Caco-2 (cell line): ENCODE data around the gene SLC4A1. TPM values are rescaled to one million over a fixed set of nuclear protein-coding genes. Genes with fewer than 3 reads are reported as not detected.

Source experiments
- BruUV-seq: library from RNA; stranded (reverse); fragments of 400-500 nt; replicated peaks from 2 replicates; lab custom pipeline; 2021; lab: Mats Ljungman, UMichigan
- CTCF ChIA-PET: fragments of 300-600 bp; sonication (Branson Sonifier 250); formaldehyde crosslinking; loops from one replicate; lab custom pipeline; 2022; ENCODE audit warnings: antibody characterized with exemption; lab: Charles Lee
- POLR2A ChIA-PET: fragments of 300-600 bp; sonication (Branson Sonifier 250); formaldehyde crosslinking; loops from one replicate; lab custom pipeline; 2022; ENCODE audit warnings: antibody characterized with exemption; lab: Charles Lee
- DNase-seq, 2 experiments: peaks; one replicate each; pipeline versions ENCODE4 v3.0.0 to v3.0.0-alpha.2; 2020 to 2022
- H3K27me3 ChIP-seq: replicated peaks from 2 replicates; pipeline ENCODE4 v1.6.0; 2011; ENCODE audit warnings: low read length; ENCODE audit not compliant: control insufficient read depth, insufficient read depth
- H3K36me3 ChIP-seq: 2 replicates; pipeline ENCODE4 v1.5.1; 2011; ENCODE audit warnings: low read length; ENCODE audit not compliant: control insufficient read depth, insufficient read depth
- H3K4me1 ChIP-seq: fragments of 250-450 bp; sonication (Bioruptor Pico); 2 replicates; pipeline ENCODE4 v1.5.1; 2020; ENCODE audit warnings: mild to moderate bottlenecking
- H3K4me3 ChIP-seq: 2 replicates; pipeline ENCODE4 v1.5.1; 2011; ENCODE audit warnings: low read depth, mild to moderate bottlenecking, control low read depth, low read length
- H3K9me3 ChIP-seq: fragments of 250-450 bp; sonication (Bioruptor Pico); 2 replicates; pipeline ENCODE4 v1.5.1; 2020; ENCODE audit warnings: mild to moderate bottlenecking, moderate library complexity
- H3K27ac Mint-ChIP-seq: one replicate; pipeline ENCODE4 v1.8.0; 2022; ENCODE audit warnings: mixed read lengths; ENCODE audit not compliant: unreplicated experiment
- H3K27me3 Mint-ChIP-seq: one replicate; pipeline ENCODE4 v1.8.0; 2022; ENCODE audit warnings: mixed read lengths; ENCODE audit not compliant: insufficient read depth, unreplicated experiment
- H3K36me3 Mint-ChIP-seq: one replicate; pipeline ENCODE4 v1.8.0; 2022; ENCODE audit warnings: mild to moderate bottlenecking, mixed read lengths; ENCODE audit not compliant: insufficient read depth, unreplicated experiment
- H3K4me1 Mint-ChIP-seq: one replicate; pipeline ENCODE4 v1.8.0; 2022; ENCODE audit warnings: low read depth, mixed read lengths; ENCODE audit not compliant: unreplicated experiment
- H3K4me3 Mint-ChIP-seq: one replicate; pipeline ENCODE4 v1.8.0; 2022; ENCODE audit warnings: mild to moderate bottlenecking, moderate library complexity, mixed read lengths; ENCODE audit not compliant: unreplicated experiment
- H3K9me3 Mint-ChIP-seq: one replicate; pipeline ENCODE4 v1.8.0; 2022; ENCODE audit warnings: mixed read lengths; ENCODE audit not compliant: unreplicated experiment
- CTCF ChIP-seq, 2 experiments: fragments of 200-600 bp in 1 of 2; IDR thresholded peaks; 1 replicate in 1 of 2; 2 replicates in 1 of 2; pipeline versions ENCODE4 v1.5.1 to v1.8.0; 2011 to 2022; ENCODE audit warnings: antibody characterized with exemption in 1 of 2, control low read depth in 1 of 2, inconsistent platforms in 1 of 2, low read depth in 1 of 2, low read length in 1 of 2, mild to moderate bottlenecking in 1 of 2, moderate library complexity in 1 of 2; ENCODE audit not compliant: insufficient read depth in 1 of 2, severe bottlenecking in 1 of 2, unreplicated experiment in 1 of 2
- intact Hi-C: fragments of 100-400 bp; cut with micrococcal nuclease; formaldehyde crosslinking; loops from one replicate; pipeline ENCODE4 v1.10.0; 2022; ENCODE audit not compliant: unreplicated experiment
- total RNA-seq: library from RNA; stranded (reverse); gene quantifications from 2 replicates; pipeline ENCODE4 v1.2.3, GENCODE V29; 2022

Gene SLC4A1
- total RNA-seq, 1 experiment from 2014 or later, result not detected

GRCh38 chr17:44255915-44256314 lies 12.0 kb downstream of the SLC4A1 start:
- Mint-ChIP-seq H3K27me3 (peaks cover 5% of the 10 kb centered on the region), H3K27ac (no peak overlapping the region), H3K9me3 (no peaks in the 10 kb centered on the region), H3K4me3 (no peak overlapping the region), H3K36me3 (no peaks in the 10 kb centered on the region), H3K4me1 (no peaks in the 10 kb centered on the region)
- no peak for TF ChIP-seq CTCF (IDR thresholded peaks at IDR 0.05; ENCODE audit: insufficient read depth in 1 of 2, low read depth in 1 of 2, low read length in 1 of 2, severe bottlenecking in 1 of 2, unreplicated experiment in 1 of 2)
- no TSS peak for BruUV-seq
- no peaks in the 10 kb centered on the region for H3K9me3 ChIP-seq
- no peak overlapping the region for H3K4me3 ChIP-seq
- H3K27me3 ChIP-seq, result no peaks in the 10 kb centered on the region
- POLR2A ChIA-PET, result no interaction called here
- no peaks in the 10 kb centered on the region for H3K4me1 ChIP-seq
- DNase-seq, result no peak
- no peaks in the 10 kb centered on the region for H3K36me3 ChIP-seq
- CTCF ChIA-PET, result interaction anchor here (0.5 kb wide), 1 partner anchor 14 kb away, joined by 6 read pairs; no protein-coding TSS in a partner anchor
- intact Hi-C loops, result no loop called here

GRCh38 chr17:44254361-44255095 lies 13.4 kb downstream of the SLC4A1 start:
- Histone ChIP-seq H3K9me3 (no peaks in the 10 kb centered on the region), H3K27me3 (no peaks in the 10 kb centered on the region), H3K36me3 (no peaks in the 10 kb centered on the region), H3K4me3 (no peak overlapping the region), H3K4me1 (no peaks in the 10 kb centered on the region)
- intact Hi-C loops, result no loop called here
- no peak for TF ChIP-seq CTCF (IDR thresholded peaks at IDR 0.05; ENCODE audit: insufficient read depth in 1 of 2, low read depth in 1 of 2, low read length in 1 of 2, severe bottlenecking in 1 of 2, unreplicated experiment in 1 of 2)
- DNase-seq, result no peak
- Mint-ChIP-seq H3K4me1 (no peaks in the 10 kb centered on the region), H3K9me3 (no peaks in the 10 kb centered on the region), H3K36me3 (no peaks in the 10 kb centered on the region), H3K27me3 (peaks cover 5% of the 10 kb centered on the region), H3K27ac (no peak overlapping the region), H3K4me3 (no peak overlapping the region)
- ChIA-PET CTCF (interaction anchor here (0.6 kb wide), 1 partner anchor 61 kb away, joined by 3 read pairs; no protein-coding TSS in a partner anchor), POLR2A (no interaction called here)
- no TSS peak for BruUV-seq

GRCh38 chr17:44253006-44253405 lies 14.9 kb downstream of the SLC4A1 start:
- H3K36me3 ChIP-seq, result no peaks in the 10 kb centered on the region
- BruUV-seq, result no TSS peak
- no peaks in the 10 kb centered on the region for H3K27me3 ChIP-seq
- Mint-ChIP-seq H3K27me3 (peaks cover 5% of the 10 kb centered on the region), H3K9me3 (no peaks in the 10 kb centered on the region), H3K4me1 (no peaks in the 10 kb centered on the region), H3K4me3 (no peak overlapping the region), H3K27ac (no peak overlapping the region), H3K36me3 (no peaks in the 10 kb centered on the region)
- H3K9me3 ChIP-seq, result no peaks in the 10 kb centered on the region
- ChIA-PET CTCF (no interaction called here), POLR2A (no interaction called here)
- no peaks in the 10 kb centered on the region for H3K4me1 ChIP-seq
- intact Hi-C loops, result no loop called here
- no peak for DNase-seq
- H3K4me3 ChIP-seq, result no peak overlapping the region
- no peak for TF ChIP-seq CTCF (IDR thresholded peaks at IDR 0.05; ENCODE audit: insufficient read depth in 1 of 2, low read depth in 1 of 2, low read length in 1 of 2, severe bottlenecking in 1 of 2, unreplicated experiment in 1 of 2)
